ENCODE data around the gene BSDC1.
"Not testable (repeated sequence)": the region's sequence is repeated elsewhere in the genome, so short reads cannot be mapped to it uniquely, and the experiment has no call there.

The BSDC1 gene

GRCh38 chr1:32394141-32394889 is at the start of gene BSDC1:
Gene BSDC1 (minus strand): TSS chr1:32394441. CDS start chr1:32394414, 27 bp downstream.
- DNase-seq (ENCODE audit: low spot score), result peak; percentile 97

GRCh38 chr1:32441467-32441866 is 47.2 kb upstream of the BSDC1 start:
- not testable (repeated sequence) for DNase-seq (ENCODE audit: low spot score)

- not testable (repeated sequence) for DNase-seq (ENCODE audit: low spot score)
Measured at GRCh38 chr1:32438777-32439176, 44.5 kb upstream of the BSDC1 start.

- no peak for DNase-seq (ENCODE audit: low spot score)
Measured at GRCh38 chr1:32438136-32438535, 43.9 kb upstream of the BSDC1 start.

GRCh38 chr1:32431736-32432400 is 37.6 kb upstream of the BSDC1 start:
- DNase-seq (ENCODE audit: low spot score), result no peak

GRCh38 chr1:32427264-32427963 is 33.2 kb upstream of the BSDC1 start:
- DNase-seq (ENCODE audit: low spot score), result no peak

- no peak for DNase-seq (ENCODE audit: low spot score)
Measured at GRCh38 chr1:32426489-32427255, 32.4 kb upstream of the BSDC1 start.

GRCh38 chr1:32421775-32422174 is 27.5 kb upstream of the BSDC1 start:
- no peak for DNase-seq (ENCODE audit: low spot score)

- no peak for DNase-seq (ENCODE audit: low spot score)
Measured at GRCh38 chr1:32414186-32414886, 20.1 kb upstream of the BSDC1 start.

- peak; percentile 83 for DNase-seq (ENCODE audit: low spot score)
Measured at GRCh38 chr1:32413507-32414185, 19.4 kb upstream of the BSDC1 start.

- no peak for DNase-seq (ENCODE audit: low spot score)
Measured at GRCh38 chr1:32411261-32411660, 17.0 kb upstream of the BSDC1 start.

- DNase-seq (ENCODE audit: low spot score), result no peak
Measured at GRCh38 chr1:32406629-32407111, 12.4 kb upstream of the BSDC1 start.

- no peak for DNase-seq (ENCODE audit: low spot score)
Measured at GRCh38 chr1:32405672-32406467, 11.6 kb upstream of the BSDC1 start.

- DNase-seq (ENCODE audit: low spot score), result no peak
Measured at GRCh38 chr1:32404946-32405345, 10.7 kb upstream of the BSDC1 start.

- peak; percentile 37 for DNase-seq (ENCODE audit: low spot score)
Measured at GRCh38 chr1:32400876-32401631, 6.8 kb upstream of the BSDC1 start.

GRCh38 chr1:32399843-32400242 is 5.6 kb upstream of the BSDC1 start:
- DNase-seq (ENCODE audit: low spot score), result no peak

GRCh38 chr1:32398401-32398800 is 4.2 kb upstream of the BSDC1 start:
- no peak for DNase-seq (ENCODE audit: low spot score)

- DNase-seq (ENCODE audit: low spot score), result not testable (repeated sequence)
Measured at GRCh38 chr1:32396524-32396923, 2.3 kb upstream of the BSDC1 start.

GRCh38 chr1:32394890-32395432 is 720 bp upstream of the BSDC1 start:
- DNase-seq (ENCODE audit: low spot score), result no peak
